ENCODE results near the gene ARHGEF7. TPM values are rescaled to one million over a fixed set of nuclear protein-coding genes. Genes with fewer than 3 reads are reported as not detected.

ARHGEF7 gene
- total RNA-seq, 4 donors from 2014 or later: 69.9 to 163 (median 102) TPM

GRCh38 chr13:111323950-111324651 lies 209.0 kb downstream of the ARHGEF7 start:
- TF ChIP-seq CTCF (IDR thresholded peaks at IDR 0.05): no peak
- DNase-seq (ENCODE audit: low spot score) (no peak), ATAC-seq (ENCODE audit: low FRiP score) (no peak)

- TF ChIP-seq CTCF (IDR thresholded peaks at IDR 0.05): no peak
- ATAC-seq (ENCODE audit: low FRiP score) (no peak), DNase-seq (ENCODE audit: low spot score) (no peak)
Measured at GRCh38 chr13:111324736-111325135, 209.6 kb downstream of the ARHGEF7 start.

GRCh38 chr13:111325146-111325890 lies 210.2 kb downstream of the ARHGEF7 start:
- ATAC-seq (ENCODE audit: low FRiP score) (no peak), DNase-seq (ENCODE audit: low spot score) (no peak)
- TF ChIP-seq CTCF (IDR thresholded peaks at IDR 0.05): no peak

- DNase-seq (ENCODE audit: low spot score) (no peak), ATAC-seq (ENCODE audit: low FRiP score) (no peak)
- TF ChIP-seq CTCF (IDR thresholded peaks at IDR 0.05): no peak
Measured at GRCh38 chr13:111325941-111326620, 211.0 kb downstream of the ARHGEF7 start.

- no peak for ATAC-seq (ENCODE audit: low FRiP score)
- TF ChIP-seq CTCF (IDR thresholded peaks at IDR 0.05): no peak
- no peak for DNase-seq (ENCODE audit: low spot score)
Measured at GRCh38 chr13:111326621-111326965, 211.5 kb downstream of the ARHGEF7 start.

GRCh38 chr13:111326981-111327642 lies 212.0 kb downstream of the ARHGEF7 start:
- ATAC-seq (ENCODE audit: low FRiP score): no peak
- TF ChIP-seq CTCF (IDR thresholded peaks at IDR 0.05): no peak
- no peak for DNase-seq (ENCODE audit: low spot score)
